Measurements from ENCODE around the gene NSUN5. TPM values are rescaled to one million over a fixed set of nuclear protein-coding genes. Genes with fewer than 3 reads are reported as not detected.
A peak's percentile ranks its signal among the peaks of the same experiment; 100 is the strongest.

Gene NSUN5
- total RNA-seq, 1 experiment from 2014 or later, result 62.2 TPM

GRCh38 chr7:73308665-73309214 lies at the start of gene NSUN5 (continued):
- 0 out of 2 replicates have a peak, but pooled peaks have one; percentile 78 for TF ChIP-seq ELF4 (CRISPR knock-in tag; IDR thresholded peaks at IDR 0.05; ENCODE audit: low read depth)
- TF ChIP-seq SMAD4 (CRISPR knock-in tag; IDR thresholded peaks at IDR 0.05), result peak; percentile 63; the same call in 1 of the 2 replicates
- TF ChIP-seq HMGXB4 (CRISPR knock-in tag; IDR thresholded peaks at IDR 0.05), result no peak
- TF ChIP-seq MLX (CRISPR knock-in tag; IDR thresholded peaks at IDR 0.05), result no peak
- peak; percentile 79; the same call in 1 of the 2 replicates for TF ChIP-seq TEAD4 (CRISPR knock-in tag; IDR thresholded peaks at IDR 0.05)
- peak; percentile 97 for TF ChIP-seq ETV6 (CRISPR knock-in tag; IDR thresholded peaks at IDR 0.05)
- TF ChIP-seq ZNF512 (CRISPR knock-in tag; IDR thresholded peaks at IDR 0.05; ENCODE audit: borderline replicate concordance), result 0 out of 2 replicates have a peak, but pooled peaks have one; percentile 33
- peak; percentile 91; the same call in 1 of the 2 replicates for TF ChIP-seq ZBTB43 (CRISPR knock-in tag; IDR thresholded peaks at IDR 0.05)
- 0 out of 2 replicates have a peak, but pooled peaks have one; percentile 42 for TF ChIP-seq FOXJ3 (CRISPR knock-in tag; IDR thresholded peaks at IDR 0.05; ENCODE audit: borderline replicate concordance)
- peak; percentile 72; the same call in 1 of the 2 replicates for TF ChIP-seq ZNF219 (CRISPR knock-in tag; IDR thresholded peaks at IDR 0.05; ENCODE audit: borderline replicate concordance)
- peak; percentile 79; the same call in 1 of the 2 replicates for TF ChIP-seq USF1 (CRISPR knock-in tag; IDR thresholded peaks at IDR 0.05)

GRCh38 chr7:73356159-73356558 lies 47.5 kb upstream of the NSUN5 start:
- ATAC-seq, result no peak
- Mint-ChIP-seq H3K9me3 (peaks cover 15% of the 10 kb centered on the region), H3K4me1 (peaks cover 14% of the 10 kb centered on the region), H3K27ac (no peak overlapping the region), H3K4me3 (no peak overlapping the region), H3K27me3 (ENCODE audit: low read depth) (no peaks in the 10 kb centered on the region), H3K36me3 (peaks cover 11% of the 10 kb centered on the region)
- ChIA-PET POLR2A (no interaction called here), CTCF (no interaction called here)
- DNase-seq (ENCODE audit: low spot score), result no peak
- TF ChIP-seq ATF1 (CRISPR knock-in tag; IDR thresholded peaks at IDR 0.05) (no peak), AFF4 (CRISPR knock-in tag; IDR thresholded peaks at IDR 0.05; ENCODE audit: borderline replicate concordance) (no peak), ZNF396 (CRISPR knock-in tag; IDR thresholded peaks at IDR 0.05; ENCODE audit: borderline replicate concordance) (no peak), CDX4 (CRISPR knock-in tag; IDR thresholded peaks at IDR 0.05; ENCODE audit: borderline replicate concordance) (no peak), STAT6 (CRISPR knock-in tag; conservative IDR thresholded peaks at IDR 0.05; ENCODE audit: low read depth) (no peak), AR (CRISPR knock-in tag; IDR thresholded peaks at IDR 0.05) (no peak)
